ENCODE measurements around the gene OTOGL.

Gene OTOGL

GRCh38 chr12:80269803-80270552, 170.6 kb downstream of the OTOGL start:
- ChIA-PET POLR2A (interaction anchor here (1.3 to 1.9 kb wide), 2 partner anchors 75 to 83 kb away, joined by 4 to 8 read pairs; no protein-coding TSS in a partner anchor), CTCF (interaction anchor here (0.5 to 7.0 kb wide), 30 partner anchors 8 to 1949 kb away, joined by 3 to 294 read pairs (median 4); no protein-coding TSS in a partner anchor)
- Histone ChIP-seq H3K4me1 (ENCODE audit: control insufficient read depth, insufficient read depth, low read length) (peaks cover 4% of the 10 kb centered on the region; the same call in 1 of the 2 replicates), H3K27ac (ENCODE audit: extremely low read depth, low read depth, low read length) (no peak overlapping the region), H3K4me3 (ENCODE audit: low read depth, low read length) (no peak overlapping the region), H3K36me3 (ENCODE audit: control insufficient read depth in 2 of 2, insufficient read depth in 1 of 2, low read length in 2 of 2) (no peaks in the 10 kb centered on the region), H3K9me3 (ENCODE audit: control insufficient read depth, insufficient read depth, low read depth, low read length) (no peaks in the 10 kb centered on the region)
- TF ChIP-seq ZNF660 (tag by site-specific recombination; IDR thresholded peaks at IDR 0.05) (peak; percentile 44; the same call in 1 of the 2 replicates), ZNF324 (tag by site-specific recombination; IDR thresholded peaks at IDR 0.05) (0 out of 2 replicates have a peak, but pooled peaks have one; percentile 44), INSM2 (tag by site-specific recombination; IDR thresholded peaks at IDR 0.05) (no peak), CTCF (tag by site-specific recombination; IDR thresholded peaks at IDR 0.05) (peak; percentile 43; the same call in 1 of the 2 replicates), ZNF654 (tag by site-specific recombination; IDR thresholded peaks at IDR 0.05; ENCODE audit: low read depth) (peak; percentile 72), ZNF510 (tag by site-specific recombination; IDR thresholded peaks at IDR 0.05; ENCODE audit: insufficient replicate concordance) (no peak)

GRCh38 chr12:80271780-80272179, 172.4 kb downstream of the OTOGL start:
- CTCF ChIA-PET: interaction anchor here (0.6 to 7.0 kb wide), 4 partner anchors 13 to 78 kb away, joined by 3 to 294 read pairs (median 16); no protein-coding TSS in a partner anchor
- H3K36me3 ChIP-seq (ENCODE audit: control insufficient read depth in 2 of 2, insufficient read depth in 1 of 2, low read length in 2 of 2): no peaks in the 10 kb centered on the region
- no peaks in the 10 kb centered on the region for H3K9me3 ChIP-seq (ENCODE audit: control insufficient read depth, insufficient read depth, low read depth, low read length)
- H3K4me3 ChIP-seq (ENCODE audit: low read depth, low read length): no peak overlapping the region
- no peak overlapping the region for H3K27ac ChIP-seq (ENCODE audit: extremely low read depth, low read depth, low read length)
- H3K4me1 ChIP-seq (ENCODE audit: control insufficient read depth, insufficient read depth, low read length): peaks cover 4% of the 10 kb centered on the region; the same call in 1 of the 2 replicates
- TF ChIP-seq CTCF (tag by site-specific recombination; IDR thresholded peaks at IDR 0.05): no peak
- no peak for TF ChIP-seq KLF7 (tag by site-specific recombination; IDR thresholded peaks at IDR 0.05; ENCODE audit: borderline replicate concordance)
- no peak for TF ChIP-seq ZNF132 (tag by site-specific recombination; IDR thresholded peaks at IDR 0.05; ENCODE audit: borderline replicate concordance)
- no peak for TF ChIP-seq ZNF555 (tag by site-specific recombination; conservative IDR thresholded peaks at IDR 0.05)
- no peak for TF ChIP-seq ZNF404 (tag by site-specific recombination; IDR thresholded peaks at IDR 0.05)
- no peak for TF ChIP-seq ZNF530 (tag by site-specific recombination; IDR thresholded peaks at IDR 0.05; ENCODE audit: low read depth)
- no peak for TF ChIP-seq ZNF621 (tag by site-specific recombination; IDR thresholded peaks at IDR 0.05)
- TF ChIP-seq GFI1B (tag by site-specific recombination; IDR thresholded peaks at IDR 0.05): no peak
- no peak for TF ChIP-seq ZNF311 (tag by site-specific recombination; IDR thresholded peaks at IDR 0.05; ENCODE audit: borderline replicate concordance)
- TF ChIP-seq ZNF513 (tag by site-specific recombination; IDR thresholded peaks at IDR 0.05): no peak
- no peak for TF ChIP-seq ZFP37 (tag by site-specific recombination; IDR thresholded peaks at IDR 0.05)
- no peak for TF ChIP-seq ZNF26 (tag by site-specific recombination; IDR thresholded peaks at IDR 0.05)
- POLR2A ChIA-PET: no interaction called here
